HEK293T (cell line): Measurements from ENCODE around the gene CD200R1.

Source experiments
- CTCF ChIA-PET: fragments of 350-600 bp; formaldehyde crosslinking; extraction: SDS; loops from one replicate; lab custom pipeline; 2021; ENCODE audit warnings: antibody characterized with exemption, inconsistent platforms; lab: Yijun Ruan, JAX
- POLR2A ChIA-PET: fragments of 350-600 bp; formaldehyde crosslinking; extraction: SDS; loops from one replicate; lab custom pipeline; 2020; ENCODE audit warnings: antibody characterized with exemption, inconsistent platforms; lab: Yijun Ruan, JAX
- DNase-seq: peaks from one replicate; pipeline ENCODE4 v3.0.0; 2012; ENCODE audit warnings: mixed read lengths; ENCODE audit errors: extremely low spot score
- ARNT ChIP-seq: fragments of 450-650 bp; IDR thresholded peaks from 2 replicates; pipeline ENCODE4 v1.6.1; 2017; ENCODE audit warnings: mild to moderate bottlenecking
- BHLHE40 ChIP-seq: fragments of 450-650 bp; IDR thresholded peaks from 2 replicates; pipeline ENCODE4 v1.6.1; 2016; ENCODE audit warnings: mild to moderate bottlenecking, moderate library complexity, borderline replicate concordance
- CTBP1 ChIP-seq: fragments of 450-650 bp; IDR thresholded peaks from 2 replicates; pipeline ENCODE4 v1.6.1; 2016; ENCODE audit warnings: borderline replicate concordance
- ELF4 ChIP-seq: fragments of 450-650 bp; IDR thresholded peaks from 2 replicates; pipeline ENCODE4 v1.6.1; 2017; ENCODE audit warnings: antibody characterized with exemption
- FOXA1 ChIP-seq: fragments of 450-650 bp; IDR thresholded peaks from 2 replicates; pipeline ENCODE4 v1.6.1; 2016; ENCODE audit warnings: mild to moderate bottlenecking
- FOXK2 ChIP-seq: fragments of 450-650 bp; IDR thresholded peaks from 2 replicates; pipeline ENCODE4 v1.6.1; 2016; ENCODE audit warnings: mild to moderate bottlenecking
- FOXM1 ChIP-seq: fragments of 450-650 bp; IDR thresholded peaks from 2 replicates; pipeline ENCODE4 v1.6.1; 2017; ENCODE audit warnings: mild to moderate bottlenecking, borderline replicate concordance
- HDGF ChIP-seq: fragments of 450-650 bp; IDR thresholded peaks from 2 replicates; pipeline ENCODE4 v1.6.1; 2017; ENCODE audit warnings: antibody characterized with exemption, borderline replicate concordance
- L3MBTL2 ChIP-seq: fragments of 450-650 bp; conservative IDR thresholded peaks from 2 replicates; pipeline ENCODE4 v1.6.1; 2016; ENCODE audit warnings: mild to moderate bottlenecking
- LEF1 ChIP-seq: fragments of 450-650 bp; IDR thresholded peaks from 2 replicates; pipeline ENCODE4 v1.6.1; 2017; ENCODE audit warnings: mild to moderate bottlenecking, borderline replicate concordance
- NFRKB ChIP-seq: fragments of 450-650 bp; IDR thresholded peaks from 2 replicates; pipeline ENCODE4 v1.6.1; 2016; ENCODE audit warnings: mild to moderate bottlenecking, moderate library complexity
- PKNOX1 ChIP-seq: fragments of 450-650 bp; IDR thresholded peaks from 2 replicates; pipeline ENCODE4 v1.6.1; 2016
- SP1 ChIP-seq: fragments of 450-650 bp; IDR thresholded peaks from 2 replicates; pipeline ENCODE4 v1.6.1; 2017
- SUZ12 ChIP-seq: fragments of 450-650 bp; IDR thresholded peaks from 2 replicates; pipeline ENCODE4 v1.6.1; 2016; ENCODE audit warnings: mild to moderate bottlenecking
- TARDBP ChIP-seq: fragments of 450-650 bp; IDR thresholded peaks from 2 replicates; pipeline ENCODE4 v1.6.1; 2016
- ZNF384 ChIP-seq: fragments of 450-650 bp; IDR thresholded peaks from 2 replicates; pipeline ENCODE4 v1.6.1; 2016

Gene CD200R1

DNA sequence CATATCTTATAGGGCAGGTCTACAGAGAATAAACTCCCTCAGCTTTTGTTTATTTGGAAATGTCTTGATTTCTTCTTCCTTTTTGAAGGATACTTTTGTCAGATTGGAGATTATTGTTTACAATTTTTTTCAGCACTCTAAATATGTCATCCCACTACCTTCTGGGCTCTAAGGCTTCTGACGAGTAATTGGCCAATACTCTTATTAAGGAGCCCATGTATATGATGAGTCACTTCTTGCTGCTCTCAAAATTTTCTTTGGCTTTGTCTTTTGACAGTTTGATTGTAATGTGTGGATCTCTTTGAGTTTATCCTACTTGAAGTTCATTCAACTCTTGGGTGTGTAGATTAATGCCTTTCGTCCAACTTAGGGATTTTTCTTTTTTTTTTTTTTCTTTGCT lies 99.3 kb downstream of the CD200R1 start:
- no peak for DNase-seq
- TF ChIP-seq FOXK2 (no peak), FOXA1 (no peak), ZNF384 (no peak), ELF4 (no peak), L3MBTL2 (no peak), FOXM1 (no peak), PKNOX1 (no peak), BHLHE40 (no peak), TARDBP (no peak), SP1 (no peak), CTBP1 (no peak), SUZ12 (no peak), LEF1 (no peak), ARNT (no peak), HDGF (no peak)

DNA sequence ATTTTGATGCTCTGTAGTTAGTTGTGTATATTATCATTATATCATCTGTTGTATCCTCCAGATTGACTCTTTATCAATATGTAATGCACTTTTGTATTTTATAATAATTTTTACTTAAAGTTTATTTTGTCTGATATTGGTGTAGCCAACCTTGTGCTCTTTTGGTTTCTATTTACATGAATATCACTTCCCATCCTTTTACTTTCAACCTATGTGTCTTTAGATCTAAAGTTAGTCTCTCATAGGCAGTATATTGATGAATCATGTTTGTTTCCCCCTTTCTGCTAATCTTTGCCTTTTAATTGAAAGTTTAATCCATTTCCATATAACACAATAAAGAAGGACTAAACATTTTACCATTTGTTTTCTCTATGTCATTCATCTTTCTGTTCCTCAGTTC lies 100.2 kb downstream of the CD200R1 start:
- ChIA-PET POLR2A (no interaction called here), CTCF (no interaction called here)
- no peak for DNase-seq
- TF ChIP-seq ELF4 (no peak), L3MBTL2 (no peak), ARNT (no peak), SP1 (no peak), FOXK2 (no peak), FOXM1 (no peak), PKNOX1 (no peak), HDGF (no peak), TARDBP (no peak), NFRKB (no peak), ZNF384 (no peak), LEF1 (no peak), FOXA1 (no peak), BHLHE40 (no peak), SUZ12 (no peak), CTBP1 (no peak)

More for the DNA sequence above, 99.3 kb downstream of the CD200R1 start:
- POLR2A ChIA-PET = no interaction called here
- CTCF ChIA-PET = no interaction called here

DNA sequence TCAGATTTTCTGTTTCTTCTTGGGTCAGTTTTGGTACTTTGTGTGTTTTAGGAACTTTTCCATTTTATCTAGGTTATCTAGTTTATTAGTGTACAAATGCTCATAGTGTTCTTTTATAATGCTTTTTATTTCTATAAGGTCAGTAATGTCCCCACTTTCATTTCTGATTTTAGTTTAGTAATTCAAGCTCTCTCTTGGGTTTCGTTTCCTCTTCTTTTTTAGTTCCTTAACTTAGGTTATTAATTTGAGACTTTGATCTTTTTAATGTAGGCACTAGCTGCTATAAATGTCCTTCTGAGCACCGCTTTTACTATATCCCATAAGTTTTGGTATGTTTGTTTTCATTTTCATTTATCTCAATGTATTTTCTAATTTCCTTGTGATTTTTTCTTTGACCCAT lies 101.3 kb downstream of the CD200R1 start:
- ChIA-PET CTCF (no interaction called here), POLR2A (no interaction called here)

GRCh38 chr3:112871735-112872134 lies 103.2 kb downstream of the CD200R1 start:
- ChIA-PET POLR2A (no interaction called here), CTCF (no interaction called here)
- TF ChIP-seq SP1 = no peak
- TF ChIP-seq FOXA1 = no peak
- no peak for TF ChIP-seq L3MBTL2
- no peak for TF ChIP-seq CTBP1
- TF ChIP-seq NFRKB = no peak
- TF ChIP-seq LEF1 = no peak
- TF ChIP-seq FOXK2 = no peak
- no peak for TF ChIP-seq HDGF
- no peak for TF ChIP-seq ARNT
- no peak for TF ChIP-seq SUZ12
- no peak for TF ChIP-seq BHLHE40
- no peak for TF ChIP-seq TARDBP
- no peak for TF ChIP-seq FOXM1
- TF ChIP-seq ELF4 = no peak
- TF ChIP-seq ZNF384 = no peak
- TF ChIP-seq PKNOX1 = no peak
- DNase-seq = no peak

More for the DNA sequence above, 101.3 kb downstream of the CD200R1 start:
- DNase-seq = no peak
- TF ChIP-seq BHLHE40 (no peak), SP1 (no peak), L3MBTL2 (no peak), FOXM1 (no peak), HDGF (no peak), PKNOX1 (no peak), CTBP1 (no peak), TARDBP (no peak), LEF1 (no peak), FOXA1 (no peak), SUZ12 (no peak), ELF4 (no peak), NFRKB (no peak), ARNT (no peak), FOXK2 (no peak), ZNF384 (no peak)
